ENCODE results near the gene PMCH. TPM values are rescaled to one million over a fixed set of nuclear protein-coding genes. Genes with fewer than 3 reads are reported as not detected.

PMCH gene
- total RNA-seq, 4 donors from 2014 or later, result not detected

DNA sequence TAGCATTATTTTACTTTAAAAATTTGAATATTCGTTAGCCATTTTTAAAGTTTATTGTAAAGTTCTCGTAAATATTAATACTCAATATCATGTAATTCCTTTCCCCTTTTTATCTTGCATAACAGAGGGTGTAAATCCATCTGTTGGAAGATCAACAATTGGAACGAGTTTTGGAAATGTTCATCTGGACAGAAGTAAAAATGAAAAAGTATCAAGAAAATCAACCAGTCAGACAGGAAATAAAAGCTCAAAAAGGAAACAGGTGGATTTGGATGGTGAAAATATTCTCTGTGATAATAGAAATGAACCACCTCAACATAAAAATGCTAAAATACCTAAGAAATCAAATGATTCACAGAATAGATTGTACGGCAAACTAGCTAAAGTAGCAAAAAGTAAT is 1.8 kb downstream of the PMCH start:
- intact Hi-C loops (cut with DNase I), result no loop called here
- no peaks in the 10 kb centered on the region for H3K4me1 ChIP-seq
- no peaks in the 10 kb centered on the region for H3K9me3 ChIP-seq
- TF ChIP-seq, protein P1, sequence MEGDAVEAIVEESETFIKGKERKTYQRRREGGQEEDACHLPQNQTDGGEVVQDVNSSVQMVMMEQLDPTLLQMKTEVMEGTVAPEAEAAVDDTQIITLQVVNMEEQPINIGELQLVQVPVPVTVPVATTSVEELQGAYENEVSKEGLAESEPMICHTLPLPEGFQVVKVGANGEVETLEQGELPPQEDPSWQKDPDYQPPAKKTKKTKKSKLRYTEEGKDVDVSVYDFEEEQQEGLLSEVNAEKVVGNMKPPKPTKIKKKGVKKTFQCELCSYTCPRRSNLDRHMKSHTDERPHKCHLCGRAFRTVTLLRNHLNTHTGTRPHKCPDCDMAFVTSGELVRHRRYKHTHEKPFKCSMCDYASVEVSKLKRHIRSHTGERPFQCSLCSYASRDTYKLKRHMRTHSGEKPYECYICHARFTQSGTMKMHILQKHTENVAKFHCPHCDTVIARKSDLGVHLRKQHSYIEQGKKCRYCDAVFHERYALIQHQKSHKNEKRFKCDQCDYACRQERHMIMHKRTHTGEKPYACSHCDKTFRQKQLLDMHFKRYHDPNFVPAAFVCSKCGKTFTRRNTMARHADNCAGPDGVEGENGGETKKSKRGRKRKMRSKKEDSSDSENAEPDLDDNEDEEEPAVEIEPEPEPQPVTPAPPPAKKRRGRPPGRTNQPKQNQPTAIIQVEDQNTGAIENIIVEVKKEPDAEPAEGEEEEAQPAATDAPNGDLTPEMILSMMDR (IDR thresholded peaks at IDR 0.05), result no peak
- no peak for TF ChIP-seq POLR2A (IDR thresholded peaks at IDR 0.05)
- no peaks in the 10 kb centered on the region for H3K27me3 ChIP-seq
- no peak overlapping the region for H3K27ac ChIP-seq
- no peak for DNase-seq
- 76 to 85% methylated on average over 4 of the region's 4 CpGs for WGBS, 2 donors
- H3K4me3 ChIP-seq, result no peak overlapping the region
- no peaks in the 10 kb centered on the region for H3K36me3 ChIP-seq

DNA sequence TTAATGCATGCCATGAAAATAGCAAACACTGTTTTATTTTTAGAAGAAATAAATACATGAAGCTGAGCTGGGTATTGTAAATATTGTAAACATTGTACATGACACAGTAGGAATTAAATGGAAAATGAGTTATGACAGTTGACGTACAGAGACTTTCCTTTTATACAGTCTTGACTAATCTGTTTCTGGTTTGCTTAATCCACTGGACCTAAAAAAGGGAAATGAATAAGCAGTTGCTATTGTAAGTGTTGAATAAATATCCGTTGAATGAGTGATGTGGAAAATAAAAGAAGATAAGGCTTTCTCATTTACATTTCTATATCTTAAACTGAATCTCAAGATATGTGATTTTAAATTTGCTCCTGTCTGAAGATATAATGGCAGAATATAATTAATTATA is 15.0 kb downstream of the PMCH start:
- intact Hi-C loops (cut with DNase I), result no loop called here
- no peak for DNase-seq
- WGBS, 2 donors, result 25 to 32% methylated on average over 2 of the region's 2 CpGs

DNA sequence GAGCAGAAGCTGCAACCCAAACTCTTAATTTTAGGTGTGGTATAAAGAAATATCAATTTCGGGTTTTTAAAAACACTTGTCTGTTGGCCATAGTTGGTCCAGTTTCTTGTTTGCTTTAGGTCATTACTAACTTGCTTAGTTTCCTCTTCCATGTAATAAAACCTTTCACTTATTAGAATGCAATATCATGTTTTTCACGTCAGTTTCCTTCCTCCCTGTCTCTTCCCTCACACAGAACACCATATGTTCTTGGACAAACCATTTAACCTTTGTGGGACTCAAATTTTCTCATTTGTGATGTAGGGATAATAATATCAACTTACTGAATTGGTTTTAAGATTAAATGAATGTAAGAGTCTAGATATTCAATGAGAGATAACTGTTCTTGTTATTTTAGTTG is 22.9 kb downstream of the PMCH start:
- no peaks in the 10 kb centered on the region for H3K36me3 ChIP-seq
- H3K4me3 ChIP-seq, result no peak overlapping the region
- no peak overlapping the region for H3K27ac ChIP-seq
- no peaks in the 10 kb centered on the region for H3K27me3 ChIP-seq
- no peaks in the 10 kb centered on the region for H3K9me3 ChIP-seq
- WGBS, 2 donors, result 90 to 98% methylated on average over 2 of the region's 2 CpGs
- H3K4me1 ChIP-seq, result no peaks in the 10 kb centered on the region
- TF ChIP-seq, protein P1 (IDR thresholded peaks at IDR 0.05), result no peak
- TF ChIP-seq POLR2A (IDR thresholded peaks at IDR 0.05), result no peak
- DNase-seq, result no peak
- intact Hi-C loops (cut with DNase I), result no loop called here

More for the DNA sequence above, 15.0 kb downstream of the PMCH start:
- H3K27ac ChIP-seq, result no peak overlapping the region
- no peaks in the 10 kb centered on the region for H3K36me3 ChIP-seq
- no peaks in the 10 kb centered on the region for H3K9me3 ChIP-seq
- no peak overlapping the region for H3K4me3 ChIP-seq
- TF ChIP-seq, protein P1 (IDR thresholded peaks at IDR 0.05), result no peak
- TF ChIP-seq POLR2A (IDR thresholded peaks at IDR 0.05), result no peak
- no peaks in the 10 kb centered on the region for H3K27me3 ChIP-seq
- no peaks in the 10 kb centered on the region for H3K4me1 ChIP-seq

DNA sequence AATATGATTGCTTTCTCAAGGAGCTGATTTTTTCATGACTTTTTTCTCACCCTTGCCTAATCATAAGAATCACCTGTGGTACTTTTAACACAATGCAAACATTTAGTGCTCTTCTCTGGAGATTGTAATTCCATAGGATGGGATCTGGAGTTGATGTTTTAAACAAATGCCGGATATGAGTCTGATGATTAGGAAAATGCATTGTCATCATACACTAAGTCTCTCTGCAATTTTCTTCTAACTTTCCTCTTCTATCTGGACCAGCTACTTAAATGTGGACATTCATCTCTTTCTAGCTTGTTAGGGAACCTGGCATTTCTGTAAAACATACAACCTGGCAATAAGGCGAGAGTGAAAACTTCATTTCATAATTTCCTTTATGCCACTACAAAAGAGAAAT is 23.5 kb downstream of the PMCH start:
- intact Hi-C loops (cut with DNase I), result no loop called here
- H3K36me3 ChIP-seq, result no peaks in the 10 kb centered on the region
- H3K9me3 ChIP-seq, result no peaks in the 10 kb centered on the region
- no peaks in the 10 kb centered on the region for H3K4me1 ChIP-seq
- no peak overlapping the region for H3K27ac ChIP-seq
- no peaks in the 10 kb centered on the region for H3K27me3 ChIP-seq
- WGBS, 2 donors, result 78 to 79% methylated on average over 2 of the region's 2 CpGs
- TF ChIP-seq POLR2A (IDR thresholded peaks at IDR 0.05), result no peak
- TF ChIP-seq, protein P1 (IDR thresholded peaks at IDR 0.05), result no peak
- no peak for DNase-seq
- H3K4me3 ChIP-seq, result no peak overlapping the region

DNA sequence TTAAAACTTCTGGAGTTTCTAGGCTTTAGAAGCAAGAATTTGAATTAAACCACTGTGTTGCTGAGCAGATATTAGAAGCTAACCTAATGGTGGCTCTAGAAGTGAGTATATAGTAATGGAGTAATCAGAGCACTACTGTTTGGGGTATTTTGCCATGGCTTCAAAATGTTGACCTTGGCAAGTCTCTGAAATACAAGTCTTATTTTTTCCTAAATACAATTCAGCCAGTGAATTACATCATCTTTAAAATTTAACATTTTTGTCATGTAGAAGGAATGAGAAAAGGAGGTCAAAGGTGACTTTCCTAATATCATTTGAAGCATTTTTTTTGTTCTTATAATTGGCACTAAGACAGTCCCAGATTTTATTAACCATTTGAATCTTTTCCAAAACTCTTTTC is 25.2 kb downstream of the PMCH start:
- no peak overlapping the region for H3K4me3 ChIP-seq
- H3K36me3 ChIP-seq, result no peaks in the 10 kb centered on the region
- no peak overlapping the region for H3K27ac ChIP-seq
- TF ChIP-seq, protein P1 (IDR thresholded peaks at IDR 0.05), result no peak
- no peak for TF ChIP-seq POLR2A (IDR thresholded peaks at IDR 0.05)
- no peaks in the 10 kb centered on the region for H3K27me3 ChIP-seq
- intact Hi-C loops (cut with DNase I), result no loop called here
- no peak for DNase-seq
- no peaks in the 10 kb centered on the region for H3K9me3 ChIP-seq
- no peaks in the 10 kb centered on the region for H3K4me1 ChIP-seq
